Measurements from ENCODE around the gene NCCRP1. TPM values are rescaled to one million over a fixed set of nuclear protein-coding genes. Genes with fewer than 3 reads are reported as not detected.

Gene NCCRP1
- total RNA-seq, 1 experiment from 2014 or later = not detected

- Histone ChIP-seq H3K27me3 (ENCODE audit: control insufficient read depth, insufficient read depth, low read length) (peaks cover 38% of the 10 kb centered on the region), H3K4me3 (ENCODE audit: insufficient read depth, low read depth, low read length) (peak overlapping the region; percentile 32)
- peak; percentile 85 for DNase-seq
These were observed 51.2 kb downstream of the NCCRP1 start for GRCh38 chr19:39247701-39248664.

GRCh38 chr19:39248806-39249205 lies 52.0 kb downstream of the NCCRP1 start, which contains the start of gene IFNL4:
Gene IFNL4, minus strand, starts transcription at chr19:39248856.
- Histone ChIP-seq H3K27me3 (ENCODE audit: control insufficient read depth, insufficient read depth, low read length) (peaks cover 38% of the 10 kb centered on the region), H3K4me3 (ENCODE audit: insufficient read depth, low read depth, low read length) (peak within 1 kb of the TSS; percentile 32), H3K36me3 (replicated peaks; ENCODE audit: control insufficient read depth, insufficient read depth, low read length) (no peaks in the 10 kb centered on the region)
- no peak for DNase-seq

More at GRCh38 chr19:39247701-39248664, 51.2 kb downstream of the NCCRP1 start:
- H3K36me3 ChIP-seq (replicated peaks; ENCODE audit: control insufficient read depth, insufficient read depth, low read length) = no peaks in the 10 kb centered on the region

DNA sequence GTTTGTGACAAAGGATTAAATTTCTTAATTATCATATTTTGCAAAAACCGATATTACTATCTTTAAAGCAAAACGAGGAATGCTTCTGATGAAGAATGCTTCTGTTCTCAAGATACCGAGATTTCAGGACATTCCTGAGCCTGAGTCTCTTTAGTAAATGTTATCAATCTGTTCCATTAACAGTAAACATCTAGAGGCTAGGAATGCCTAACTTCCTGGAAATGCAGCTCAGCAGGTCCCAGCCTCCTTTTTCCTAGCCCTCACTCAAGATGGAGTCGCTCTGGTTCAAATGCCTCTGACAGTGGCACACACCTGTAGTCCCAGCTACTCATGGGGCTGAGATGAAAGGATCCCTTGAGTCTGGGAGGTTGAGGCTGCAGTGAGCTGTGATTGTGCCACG lies 54.3 kb downstream of the NCCRP1 start:
- no peaks in the 10 kb centered on the region for H3K36me3 ChIP-seq (replicated peaks; ENCODE audit: control insufficient read depth, insufficient read depth, low read length)
- peaks cover 36% of the 10 kb centered on the region for H3K27me3 ChIP-seq (ENCODE audit: control insufficient read depth, insufficient read depth, low read length)
- no peak overlapping the region for H3K4me3 ChIP-seq (ENCODE audit: insufficient read depth, low read depth, low read length)
- DNase-seq = no peak

Other genes with a start within 250 kb of the NCCRP1 start
- 22.2 and 25.3 TPM in 2 replicates for gene FBXO17, start 221.2 kb upstream of the NCCRP1 start, total RNA-seq (2014; rRNA removed; shearing (Covaris generic))
- 4.0 and 5.5 TPM in 2 replicates for gene FBXO27, start 164.4 kb upstream of the NCCRP1 start, total RNA-seq (2014; rRNA removed; shearing (Covaris generic))
- gene ACP7, start 112.6 kb upstream of the NCCRP1 start, total RNA-seq (2014; rRNA removed; shearing (Covaris generic)) = 0.14 TPM in 1 of 2 replicates, not detected in the other
- gene PAK4, start 71.2 kb upstream of the NCCRP1 start, total RNA-seq (2014; rRNA removed; shearing (Covaris generic)) = 14.0 and 15.6 TPM in 2 replicates
- gene SYCN, start 7.3 kb downstream of the NCCRP1 start, total RNA-seq (2014; rRNA removed; shearing (Covaris generic)) = not detected in 2 replicates
- not detected in 2 replicates for gene IFNL3, start 48.0 kb downstream of the NCCRP1 start, total RNA-seq (2014; rRNA removed; shearing (Covaris generic))
- not detected in 2 replicates for gene IFNL4, start 51.9 kb downstream of the NCCRP1 start, total RNA-seq (2014; rRNA removed; shearing (Covaris generic))
- not detected in 2 replicates for gene IFNL2, start 71.4 kb downstream of the NCCRP1 start, total RNA-seq (2014; rRNA removed; shearing (Covaris generic))
- not detected in 2 replicates for gene IFNL1, start 99.4 kb downstream of the NCCRP1 start, total RNA-seq (2014; rRNA removed; shearing (Covaris generic))
- 1.9 and 2.4 TPM in 2 replicates for gene LRFN1, start 123.9 kb downstream of the NCCRP1 start, total RNA-seq (2014; rRNA removed; shearing (Covaris generic))
- 0.63 TPM in 1 of 2 replicates, not detected in the other for gene GMFG, start 139.1 kb downstream of the NCCRP1 start, total RNA-seq (2014; rRNA removed; shearing (Covaris generic))
- gene SAMD4B, start 145.5 kb downstream of the NCCRP1 start, total RNA-seq (2014; rRNA removed; shearing (Covaris generic)) = 113 and 122 TPM in 2 replicates
- 20.7 and 21.6 TPM in 2 replicates for gene PAF1, start 194.1 kb downstream of the NCCRP1 start, total RNA-seq (2014; rRNA removed; shearing (Covaris generic))
- gene MED29, start 194.4 kb downstream of the NCCRP1 start, total RNA-seq (2014; rRNA removed; shearing (Covaris generic)) = 38.2 and 41.6 TPM in 2 replicates
- 2.2 and 6.4 TPM in 2 replicates for gene ZFP36, start 209.9 kb downstream of the NCCRP1 start, total RNA-seq (2014; rRNA removed; shearing (Covaris generic))
- gene PLEKHG2, start 215.7 kb downstream of the NCCRP1 start, total RNA-seq (2014; rRNA removed; shearing (Covaris generic)) = 34.2 and 90.9 TPM in 2 replicates
- gene RPS16, start 239.0 kb downstream of the NCCRP1 start, total RNA-seq (2014; rRNA removed; shearing (Covaris generic)) = 42.4 and 55.8 TPM in 2 replicates
- 82.1 and 86.8 TPM in 2 replicates for gene SUPT5H, start 248.6 kb downstream of the NCCRP1 start, total RNA-seq (2014; rRNA removed; shearing (Covaris generic))

All from H7 (cell line).